K562 (cell line): ENCODE results near the gene LRRC8E. TPM values are rescaled to one million over a fixed set of nuclear protein-coding genes. Genes with fewer than 3 reads are reported as not detected.

Source experiments
- ATAC-seq: fragments of 200-7000 bp; cut with Tn5 transposase; 3 replicates; pipeline ENCODE4 v1.9.1; 2020; ENCODE audit warnings: moderate library complexity
- BruUV-seq: library from RNA; stranded (reverse); fragments of 400-500 nt; replicated peaks from 2 replicates; lab custom pipeline; 2021; lab: Mats Ljungman, UMichigan
- CTCF ChIA-PET: fragments of 300-600 bp; formaldehyde crosslinking; extraction: SDS; loops from one replicate; lab custom pipeline; 2021; ENCODE audit warnings: low intra/inter-chr PET ratio; lab: Yijun Ruan, JAX
- POLR2A ChIA-PET: fragments of 300-600, 350-650 bp; sonication (Branson Sonifier 250); formaldehyde crosslinking; extraction: SDS; loops from one replicate; lab custom pipeline; 2021; ENCODE audit warnings: antibody characterized with exemption, inconsistent platforms; lab: Yijun Ruan, JAX
- DNase-seq, 4 experiments: peaks; one replicate each; pipeline versions ENCODE4 v3.0.0 to v3.0.0-alpha.2; 2011 to 2018; ENCODE audit warnings: low spot score in 3 of 4, mixed read lengths in 3 of 4; ENCODE audit errors: extremely low read depth in 1 of 4
- FAIRE-seq: peaks from 2 replicates; lab custom pipeline; 2011; peaks lifted over from hg19 to GRCh38; lab: Jason Lieb, UNC
- H2AFZ ChIP-seq: 2 replicates; pipeline ENCODE4 v1.6.0; 2011; ENCODE audit warnings: low read depth, low read length, control low read depth, inconsistent platforms
- H3K27ac ChIP-seq: fragments of 200-600 bp; 3 replicates; pipeline ENCODE4 v1.8.0; 2011; ENCODE audit warnings: low read depth, mild to moderate bottlenecking, control low read depth, inconsistent platforms, low read length, moderate library complexity, mixed read lengths; ENCODE audit errors: extremely low read depth
- H3K27me3 ChIP-seq, 2 experiments: fragments of 300-600 bp in 1 of 2; 2 replicates in 1 of 2; 3 replicates in 1 of 2; pipeline versions ENCODE4 v1.6.0 to v1.8.0; 2011; ENCODE audit warnings: inconsistent platforms in 2 of 2, low read length in 2 of 2, mild to moderate bottlenecking in 1 of 2, mixed read lengths in 1 of 2, moderate library complexity in 1 of 2; ENCODE audit not compliant: control insufficient read depth in 2 of 2, insufficient read depth in 2 of 2
- H3K36me3 ChIP-seq: fragments of 300-600 bp; 3 replicates; pipeline ENCODE4 v1.8.0; 2011; ENCODE audit warnings: mild to moderate bottlenecking, low read length, inconsistent platforms; ENCODE audit not compliant: control insufficient read depth, insufficient read depth
- H3K4me1 ChIP-seq, 2 experiments: fragments of 200-600 bp in 1 of 2; replicated peaks in 1 of 2; 2 replicates in 1 of 2; 3 replicates in 1 of 2; pipeline versions ENCODE4 v1.5.1 to v1.8.0; 2011; ENCODE audit warnings: inconsistent platforms in 2 of 2, low read length in 2 of 2, mild to moderate bottlenecking in 1 of 2, mixed read lengths in 1 of 2, moderate library complexity in 1 of 2; ENCODE audit not compliant: control insufficient read depth in 2 of 2, insufficient read depth in 2 of 2
- H3K4me2 ChIP-seq: 2 replicates; pipeline ENCODE4 v1.6.1; 2011; ENCODE audit warnings: low read length, control low read depth, inconsistent platforms, mixed read lengths; ENCODE audit not compliant: insufficient read depth
- H3K4me3 ChIP-seq: fragments of 200-600 bp; sonication (generic), shearing (Covaris generic); 2 replicates; pipeline ENCODE4 v1.5.1; 2016; ENCODE audit warnings: control low read depth, inconsistent platforms
- H3K79me2 ChIP-seq: fragments of 200-600 bp; 3 replicates; pipeline ENCODE4 v1.8.0; 2011; ENCODE audit warnings: low read length, inconsistent platforms; ENCODE audit not compliant: control insufficient read depth, insufficient read depth
- H3K9ac ChIP-seq, 2 experiments: 2 replicates each; pipeline versions ENCODE4 v1.6.0 to v1.6.1; 2011; ENCODE audit warnings: low read depth in 2 of 2, low read length in 2 of 2, control low read depth in 1 of 2, inconsistent platforms in 1 of 2, mild to moderate bottlenecking in 1 of 2, mixed read lengths in 1 of 2; ENCODE audit not compliant: insufficient read depth in 1 of 2
- H3K9me1 ChIP-seq: one replicate; pipeline ENCODE4 v1.6.0; 2011; ENCODE audit warnings: inconsistent platforms, mild to moderate bottlenecking, low read length, moderate library complexity; ENCODE audit not compliant: control insufficient read depth, insufficient read depth
- H3K9me3 ChIP-seq: replicated peaks from 2 replicates; pipeline ENCODE4 v1.5.1; 2011; ENCODE audit warnings: low read depth, low read length, inconsistent platforms; ENCODE audit not compliant: control insufficient read depth, insufficient read depth
- H4K20me1 ChIP-seq: replicated peaks from 2 replicates; pipeline ENCODE4 v1.6.1; 2011; ENCODE audit warnings: low read length, inconsistent platforms, mixed read lengths; ENCODE audit not compliant: control insufficient read depth, insufficient read depth
- ARNT ChIP-seq, 2 experiments: fragments of 450-650 bp; IDR thresholded peaks; 2 replicates each; pipeline ENCODE4 v1.6.1; 2016; ENCODE audit warnings: mild to moderate bottlenecking in 1 of 2
- ATF1 ChIP-seq, 2 experiments: fragments of 450-650 bp in 1 of 2; IDR thresholded peaks; 2 replicates each; pipeline ENCODE4 v1.6.1; 2016; ENCODE audit warnings: missing compliant biosample characterization in 1 of 2, missing genetic modification characterization in 1 of 2
- CEBPZ ChIP-seq: fragments of 150-350 bp; IDR thresholded peaks from 2 replicates; pipeline ENCODE4 v1.6.1; 2014; ENCODE audit warnings: low read depth, mild to moderate bottlenecking, low read length, borderline replicate concordance
- DPF2 ChIP-seq: fragments of 450-650 bp; IDR thresholded peaks from 2 replicates; pipeline ENCODE4 v1.6.1; 2016
- FOXA3 ChIP-seq, 2 experiments: fragments of 450-650 bp in 1 of 2; sonication (generic) in 1 of 2; formaldehyde crosslinking; IDR thresholded peaks in 1 of 2; conservative IDR thresholded peaks in 1 of 2; 2 replicates each; pipeline versions ENCODE4 v1.4.0 to v1.8.0; 2020 to 2022; ENCODE audit warnings: mild to moderate bottlenecking in 2 of 2, missing genetic modification reagents in 1 of 2
- GATA2 ChIP-seq: sonication (generic); formaldehyde crosslinking; IDR thresholded peaks from 2 replicates; pipeline ENCODE4 v1.4.0; 2020; ENCODE audit warnings: mild to moderate bottlenecking, missing genetic modification reagents
- HDAC2 ChIP-seq: fragments of 450-650 bp; IDR thresholded peaks from 2 replicates; pipeline ENCODE4 v1.6.1; 2016; ENCODE audit warnings: mild to moderate bottlenecking
- HSF4 ChIP-seq: fragments of 250-450 bp; sonication (Bioruptor Pico); IDR thresholded peaks from 2 replicates; pipeline ENCODE4 v2.1.2; 2022; ENCODE audit warnings: mild to moderate bottlenecking, moderate library complexity, borderline replicate concordance
- KLF16 ChIP-seq: IDR thresholded peaks from 2 replicates; pipeline ENCODE4 v1.6.1; 2016; ENCODE audit warnings: antibody characterized with exemption
- NCOA2 ChIP-seq, 2 experiments: fragments of 450-650 bp; IDR thresholded peaks; 2 replicates each; pipeline ENCODE4 v1.6.1; 2018; ENCODE audit warnings: mild to moderate bottlenecking in 2 of 2, moderate library complexity in 1 of 2; ENCODE audit not compliant: partially characterized antibody in 2 of 2
- PTBP1 ChIP-seq: fragments of 200-400 bp; formaldehyde crosslinking; IDR thresholded peaks from 2 replicates; pipeline ENCODE4 v1.6.1; 2017; ENCODE audit warnings: low read depth, low read length
- RCOR1 ChIP-seq, 2 experiments: IDR thresholded peaks; 2 replicates each; pipeline ENCODE4 v1.6.1; 2012; ENCODE audit warnings: low read depth in 2 of 2, low read length in 2 of 2, borderline replicate concordance in 1 of 2, improper control_type of control experiment in 1 of 2
- SREBF1 ChIP-seq: fragments of 150-350 bp; IDR thresholded peaks from 2 replicates; pipeline ENCODE4 v1.6.1; 2014; ENCODE audit warnings: antibody characterized with exemption, low read depth, low read length, borderline replicate concordance
- STAT5B ChIP-seq: fragments of 250-450 bp; sonication (Bioruptor Pico); IDR thresholded peaks from 2 replicates; pipeline ENCODE4 v1.8.0; 2021; ENCODE audit warnings: mild to moderate bottlenecking, inconsistent platforms
- TCF3 ChIP-seq: sonication (generic); formaldehyde crosslinking; IDR thresholded peaks from 2 replicates; pipeline ENCODE4 v1.4.0; 2020; ENCODE audit warnings: mild to moderate bottlenecking, missing genetic modification reagents
- TEAD1 ChIP-seq, 2 experiments: fragments of 450-650 bp in 1 of 2; sonication (generic) in 1 of 2; formaldehyde crosslinking; IDR thresholded peaks; 2 replicates each; pipeline versions ENCODE4 v1.4.0 to v1.8.0; 2020 to 2022; ENCODE audit warnings: mild to moderate bottlenecking in 2 of 2, missing genetic modification reagents in 1 of 2
- ZFP36 ChIP-seq: fragments of 150-350 bp; IDR thresholded peaks from 2 replicates; pipeline ENCODE4 v1.6.1; 2018; ENCODE audit warnings: low read length, low read depth; ENCODE audit not compliant: partially characterized antibody
- ZNF140 ChIP-seq: fragments of 250-450 bp; sonication (Bioruptor Pico); IDR thresholded peaks from 2 replicates; pipeline ENCODE4 v1.8.0; 2021; ENCODE audit warnings: moderate library complexity, mild to moderate bottlenecking, inconsistent platforms
- ZNF23 ChIP-seq: fragments of 250-450 bp; sonication (Bioruptor Pico); IDR thresholded peaks from 2 replicates; pipeline ENCODE4 v1.4.0; 2020; ENCODE audit warnings: mild to moderate bottlenecking
- WGBS: fragments of 100-300 bp; shearing (Covaris generic); methylation state at CpG from one replicate; pipeline ENCODE4 v1.1.6; 2016; ENCODE audit warnings: low coverage, mixed read lengths; ENCODE audit not compliant: insufficient coverage; ENCODE audit errors: missing lambda C conversion rate; 5-methylcytosine and 5-hydroxymethylcytosine counted together
- in situ Hi-C: fragments of 300-500 bp; cut with MboI; formaldehyde crosslinking; loops from 4 replicates; pipeline ENCODE4 v1.15.0; 2018; ENCODE audit warnings: inconsistent platforms, mixed read lengths
- intact Hi-C: fragments of 100-400 bp; cut with micrococcal nuclease; formaldehyde crosslinking; loops from 2 replicates; pipeline ENCODE4 v1.14.2; 2022
- polyA plus RNA-seq, 8 experiments: library from polyadenylated mRNA; depleted of rRNA in 4 of 8; stranded (reverse) in 5 of 8; unstranded in 3 of 8; fragments of >200 nt; fragmentation: Nextera tagmentation in 2 of 8; fragmentation: Illumina TruSeq in 1 of 8; extraction: Ambion mirVana in 2 of 8; extraction: Trizol in 1 of 8; gene quantifications; 2 replicates each; pipeline versions ENCODE4 v1.2.1 to v1.2.3, GENCODE V29; 2011 to 2014; ENCODE audit warnings: inconsistent platforms in 1 of 8, missing spikeins in 1 of 8
- total RNA-seq, 7 experiments: library from RNA; depleted of rRNA in 6 of 7; stranded (reverse); fragments of >200 nt in 6 of 7; fragmentation: Illumina TruSeq in 2 of 7; extraction: Trizol in 2 of 7; gene quantifications; 2 replicates each; pipeline versions ENCODE4 v1.2.1 to v1.2.3, GENCODE V29; 2011 to 2021; ENCODE audit warnings: low replicate concordance in 1 of 7

LRRC8E gene
- total and polyA plus RNA-seq, 9 of the 15 experiments (the other 6 are each of a cell fraction or from before 2014, with no cell fraction given) = 0.08 to 5.7 (median 3.5) TPM; not detected in 1

GRCh38 chr19:7864690-7865074 lies 23.6 kb upstream of the LRRC8E start (continued):
- TF ChIP-seq NCOA2 (IDR thresholded peaks at IDR 0.05; ENCODE audit: partially characterized antibody in 2 of 2) (no peak), DPF2 (no peak)
- TF ChIP-seq, all 486 proteins: peak for 0

GRCh38 chr19:7865262-7865911 lies 22.9 kb upstream of the LRRC8E start:
- ChIA-PET CTCF (interaction anchor here (0.9 kb wide), 1 partner anchor 60 kb away, joined by 3 read pairs; no protein-coding TSS in a partner anchor), POLR2A (interaction anchor here (0.6 to 1.7 kb wide), 2 partner anchors 26 to 1058 kb away, joined by 3 to 4 read pairs; no protein-coding TSS in a partner anchor)
- no peak for ATAC-seq
- FAIRE-seq = peak; percentile 46
- Histone ChIP-seq H3K27me3 (no peaks in the 10 kb centered on the region), H3K27ac (no peak overlapping the region), H3K4me2 (no peak overlapping the region; the same call in 1 of the 2 replicates), H4K20me1 (no peaks in the 10 kb centered on the region), H3K9ac (peak overlapping the region in 1 of 2 experiments; percentile 60; a peak in 1 of 4 replicates), H3K4me3 (no peak overlapping the region), H3K79me2 (no peaks in the 10 kb centered on the region), H3K36me3 (no peaks in the 10 kb centered on the region), H3K9me1 (no peaks in the 10 kb centered on the region), H2AFZ (no peak overlapping the region), H3K9me3 (no peaks in the 10 kb centered on the region), H3K4me1 (peaks cover 10 to 82% of the 10 kb centered on the region in 2 experiments; a peak in 4 of 5 replicates)
- WGBS = 37% methylated on average over 10 of the region's 10 CpGs
- BruUV-seq = no TSS peak
- DNase-seq = peak in 1 of 4 experiments; percentile 5
- in situ Hi-C loops (no loop called here), intact Hi-C loops (no loop called here)
- TF ChIP-seq ZFP36 = peak; percentile 99
- TF ChIP-seq HSF4 (CRISPR knock-in tag) = no peak
- no peak for TF ChIP-seq SREBF1
- no peak for TF ChIP-seq ZNF23 (CRISPR knock-in tag)
- no peak for TF ChIP-seq TEAD1 (CRISPR knock-in tag; IDR thresholded peaks at IDR 0.05)
- TF ChIP-seq ARNT (IDR thresholded peaks at IDR 0.05) = no peak
- no peak for TF ChIP-seq CEBPZ
- TF ChIP-seq STAT5B (CRISPR knock-in tag) = no peak
- TF ChIP-seq RCOR1 (IDR thresholded peaks at IDR 0.05; ENCODE audit: borderline replicate concordance in 1 of 2, low read depth in 2 of 2, low read length in 2 of 2) = 0 out of 4 replicates have a peak, but pooled peaks of 1 of the 2 experiments have one; percentile 32
- TF ChIP-seq ATF1 (CRISPR knock-in tag; IDR thresholded peaks at IDR 0.05) = no peak
- 0 out of 2 replicates have a peak, but pooled peaks have one; percentile 10 for TF ChIP-seq ATF1 (tag; IDR thresholded peaks at IDR 0.05)
- TF ChIP-seq TCF3 = no peak
- peak; percentile 51; the same call in 1 of the 2 replicates for TF ChIP-seq HDAC2
- TF ChIP-seq GATA2 = no peak
- TF ChIP-seq PTBP1 = 0 out of 2 replicates have a peak, but pooled peaks have one; percentile 45
- no peak for TF ChIP-seq FOXA3 (CRISPR knock-in tag; conservative IDR thresholded peaks at IDR 0.05 in 1 of 2, IDR thresholded peaks at IDR 0.05 in 1 of 2)
- TF ChIP-seq KLF16 = no peak
- no peak for TF ChIP-seq ZNF140 (CRISPR knock-in tag)
